Pericardium fibroblast (primary cell): ENCODE data around the gene NPY. TPM values are rescaled to one million over a fixed set of nuclear protein-coding genes. Genes with fewer than 3 reads are reported as not detected.

Experiments
- total RNA-seq: library from RNA; depleted of rRNA; stranded (reverse); fragments of >200 nt; gene quantifications from 2 replicates; pipeline ENCODE4 v1.2.3, GENCODE V29; 2015

The NPY gene
- total RNA-seq, result not detected in 2 replicates

DNA sequence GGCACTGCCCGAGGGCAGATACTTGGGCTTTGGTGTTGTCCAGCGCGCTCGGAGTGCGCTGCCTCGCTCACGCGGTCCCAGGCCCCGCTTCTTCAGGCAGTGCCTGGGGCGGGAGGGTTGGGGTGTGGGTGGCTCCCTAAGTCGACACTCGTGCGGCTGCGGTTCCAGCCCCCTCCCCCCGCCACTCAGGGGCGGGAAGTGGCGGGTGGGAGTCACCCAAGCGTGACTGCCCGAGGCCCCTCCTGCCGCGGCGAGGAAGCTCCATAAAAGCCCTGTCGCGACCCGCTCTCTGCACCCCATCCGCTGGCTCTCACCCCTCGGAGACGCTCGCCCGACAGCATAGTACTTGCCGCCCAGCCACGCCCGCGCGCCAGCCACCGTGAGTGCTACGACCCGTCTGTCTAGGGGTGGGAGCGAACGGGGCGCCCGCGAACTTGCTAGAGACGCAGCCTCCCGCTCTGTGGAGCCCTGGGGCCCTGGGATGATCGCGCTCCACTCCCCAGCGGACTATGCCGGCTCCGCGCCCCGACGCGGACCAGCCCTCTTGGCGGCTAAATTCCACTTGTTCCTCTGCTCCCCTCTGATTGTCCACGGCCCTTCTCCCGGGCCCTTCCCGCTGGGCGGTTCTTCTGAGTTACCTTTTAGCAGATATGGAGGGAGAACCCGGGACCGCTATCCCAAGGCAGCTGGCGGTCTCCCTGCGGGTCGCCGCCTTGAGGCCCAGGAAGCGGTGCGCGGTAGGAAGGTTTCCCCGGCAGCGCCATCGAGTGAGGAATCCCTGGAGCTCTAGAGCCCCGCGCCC is at the start of gene NPY:
Gene NPY (plus strand): TSS at position 294 of the 802 bp plus-strand sequence. CDS start 1,051 bp downstream, outside the sequence.

